Sciatic nerve (tissue), 2 donors: ENCODE data around the gene SLC12A7. TPM values are rescaled to one million over a fixed set of nuclear protein-coding genes. Genes with fewer than 3 reads are reported as not detected.
"Not testable (repeated sequence)": the region's sequence is repeated elsewhere in the genome, so short reads cannot be mapped to it uniquely, and the experiment has no call there.

Experiments
- ATAC-seq: fragments of 200-7000 bp; cut with Tn5 transposase; one replicate; pipeline ENCODE4 v1.9.1; 2020; ENCODE audit warnings: mild to moderate bottlenecking, moderate library complexity
- DNase-seq: peaks from one replicate; pipeline ENCODE4 v3.0.0-alpha.2; 2020; ENCODE audit warnings: low spot score
- intact Hi-C: fragments of 100-400 bp; cut with DNase I; formaldehyde crosslinking; loops from one replicate; pipeline ENCODE4 v1.14.2; 2022
- total RNA-seq: library from RNA; stranded (reverse); fragmentation: NEBNext Ultra II Directional; extraction: Animal tissue kit (Norgen Biotek cat#: 25700); gene quantifications from one replicate; pipeline ENCODE4 v1.2.1, GENCODE V29; 2021
- donor health status: DM: no; HTN: no; CAD: no.
- donor health status: DM: no; HTN: no; CAD: no.

Gene SLC12A7
- total RNA-seq, 1 donor from 2014 or later = 31.7 TPM

GRCh38 chr5:1010181-1010510 is 101.7 kb downstream of the SLC12A7 start:
- no peak for ATAC-seq
- intact Hi-C loops = no loop called here

GRCh38 chr5:1009359-1010180 is 102.3 kb downstream of the SLC12A7 start:
- ATAC-seq = no peak
- intact Hi-C loops = no loop called here
- DNase-seq = peak; percentile 56

More at GRCh38 chr5:1010181-1010510, 101.7 kb downstream of the SLC12A7 start:
- DNase-seq = no peak

- no peak for ATAC-seq
- peak; percentile 59 for DNase-seq
These were observed 103.2 kb downstream of the SLC12A7 start, which contains the start of gene NKD2 for GRCh38 chr5:1008451-1009358. NKD2 (plus strand) TSS chr5:1008802; CDS start chr5:1009058, 256 bp downstream.

GRCh38 chr5:1007681-1008450 is 104.0 kb downstream of the SLC12A7 start:
- intact Hi-C loops = no loop called here
- no peak for ATAC-seq
- peak; percentile 56 for DNase-seq

More at GRCh38 chr5:1008451-1009358, 103.2 kb downstream of the SLC12A7 start, which contains the start of gene NKD2:
- intact Hi-C loops = no loop called here

GRCh38 chr5:1007221-1007680 is 104.6 kb downstream of the SLC12A7 start:
- intact Hi-C loops = no loop called here
- DNase-seq (peak; percentile 59), ATAC-seq (no peak)

- intact Hi-C loops = no loop called here
- DNase-seq (peak; percentile 45), ATAC-seq (no peak)
These were observed 105.2 kb downstream of the SLC12A7 start for GRCh38 chr5:1006656-1007071.

GRCh38 chr5:1005904-1006655 is 105.8 kb downstream of the SLC12A7 start:
- ATAC-seq (no peak), DNase-seq (peak; percentile 48)
- intact Hi-C loops = no loop called here

GRCh38 chr5:1005249-1005851 is 106.5 kb downstream of the SLC12A7 start:
- no peak for ATAC-seq
- intact Hi-C loops = no loop called here

GRCh38 chr5:1004461-1005248 is 107.2 kb downstream of the SLC12A7 start:
- ATAC-seq (peak; percentile 86), DNase-seq (peak; percentile 87)
- intact Hi-C loops = no loop called here

More at GRCh38 chr5:1005249-1005851, 106.5 kb downstream of the SLC12A7 start:
- peak; percentile 58 for DNase-seq

- peak; percentile 2 for ATAC-seq
- intact Hi-C loops = no loop called here
- DNase-seq = peak; percentile 57
These were observed 108.4 kb downstream of the SLC12A7 start for GRCh38 chr5:1003296-1003937.

- DNase-seq (peak; percentile 40), ATAC-seq (no peak)
- intact Hi-C loops = no loop called here
These were observed 109.0 kb downstream of the SLC12A7 start for GRCh38 chr5:1002836-1003235.

GRCh38 chr5:1002271-1002546 is 109.7 kb downstream of the SLC12A7 start:
- ATAC-seq = no peak
- intact Hi-C loops = no loop called here
- DNase-seq = no peak

GRCh38 chr5:1001406-1002270 is 110.2 kb downstream of the SLC12A7 start:
- ATAC-seq = no peak
- peak; percentile 48 for DNase-seq
- intact Hi-C loops = no loop called here

- ATAC-seq, intact Hi-C loops: not testable (repeated sequence)
- DNase-seq = peak; percentile 36
These were observed 111.0 kb downstream of the SLC12A7 start for GRCh38 chr5:1000831-1001230.
